HG03354 (cell line): Measurements from ENCODE around the gene FOXA1.

Experiments used
- ATAC-seq: cut with Tn5 transposase; IDR thresholded peaks from one replicate; pipeline ENCODE4 v1.9.1; 2021; ENCODE audit warnings: mild to moderate bottlenecking; ENCODE audit not compliant: unreplicated experiment, poor library complexity, severe bottlenecking

FOXA1 gene

GRCh38 chr14:37603688-37604251 is 8.7 kb upstream of the FOXA1 start:
- no peak for ATAC-seq

GRCh38 chr14:37602605-37603453 is 7.8 kb upstream of the FOXA1 start:
- ATAC-seq = no peak

GRCh38 chr14:37601865-37602264 is 6.8 kb upstream of the FOXA1 start:
- no peak for ATAC-seq

- ATAC-seq = no peak
Measured at GRCh38 chr14:37600880-37601741, 6.1 kb upstream of the FOXA1 start.

- no peak for ATAC-seq
Measured at GRCh38 chr14:37599507-37600368, 4.7 kb upstream of the FOXA1 start.

GRCh38 chr14:37598747-37599506 is 3.9 kb upstream of the FOXA1 start:
- ATAC-seq = no peak

- no peak for ATAC-seq
Measured at GRCh38 chr14:37597914-37598746, 3.1 kb upstream of the FOXA1 start.

GRCh38 chr14:37597538-37597913 is 2.5 kb upstream of the FOXA1 start:
- no peak for ATAC-seq

GRCh38 chr14:37596790-37597472 is 1.9 kb upstream of the FOXA1 start:
- ATAC-seq = no peak

GRCh38 chr14:37595809-37596621 is 966 bp upstream of the FOXA1 start:
- ATAC-seq = peak; percentile 67

- peak; percentile 43 for ATAC-seq
Measured at GRCh38 chr14:37594238-37594970, 645 bp downstream of the FOXA1 start.

GRCh38 chr14:37593511-37594237 is 1.4 kb downstream of the FOXA1 start:
- ATAC-seq = no peak

GRCh38 chr14:37592482-37593408 is 2.3 kb downstream of the FOXA1 start:
- ATAC-seq = no peak

GRCh38 chr14:37591941-37592481 is 3.0 kb downstream of the FOXA1 start:
- ATAC-seq = no peak
